ENCODE data around the gene CBLL2.

DNA sequence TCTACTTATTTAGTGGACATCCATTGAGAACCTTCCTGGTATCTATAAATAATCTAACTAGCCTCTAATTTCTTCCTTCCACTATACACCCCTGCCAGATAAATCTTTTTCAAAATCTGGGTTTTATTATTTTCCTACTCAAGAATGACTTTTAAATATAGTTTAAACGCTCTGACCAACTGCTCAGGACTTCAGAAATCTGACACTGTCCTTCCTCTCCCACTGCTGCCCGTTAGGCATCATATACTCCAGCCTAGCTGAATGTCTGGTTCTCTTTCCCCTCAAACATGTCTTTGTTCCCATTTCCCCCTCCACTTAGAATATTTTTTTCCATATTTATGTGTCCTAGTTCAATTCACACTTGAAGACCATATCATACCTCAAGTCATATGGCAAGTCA lies 35.2 kb upstream of the CBLL2 start:
- TF ChIP-seq POLR2A (IDR thresholded peaks at IDR 0.05; ENCODE audit: low read depth, low read length) (no peak), FOS (IDR thresholded peaks at IDR 0.05; ENCODE audit: borderline replicate concordance, insufficient read depth, low read length) (no peak), MAX (IDR thresholded peaks at IDR 0.05; ENCODE audit: insufficient read depth, insufficient read length) (no peak), MYC (IDR thresholded peaks at IDR 0.05; ENCODE audit: low read depth, low read length) (no peak), POLR2AphosphoS5 (IDR thresholded peaks at IDR 0.05; ENCODE audit: insufficient read depth, low read depth, low read length) (no peak), JUN (IDR thresholded peaks at IDR 0.05; ENCODE audit: borderline replicate concordance, insufficient read depth, insufficient read length, low read depth) (no peak), EZH2 (IDR thresholded peaks at IDR 0.05; ENCODE audit: borderline replicate concordance, low read depth, low read length, severe bottlenecking) (no peak)
- TF ChIP-seq, protein P1, sequence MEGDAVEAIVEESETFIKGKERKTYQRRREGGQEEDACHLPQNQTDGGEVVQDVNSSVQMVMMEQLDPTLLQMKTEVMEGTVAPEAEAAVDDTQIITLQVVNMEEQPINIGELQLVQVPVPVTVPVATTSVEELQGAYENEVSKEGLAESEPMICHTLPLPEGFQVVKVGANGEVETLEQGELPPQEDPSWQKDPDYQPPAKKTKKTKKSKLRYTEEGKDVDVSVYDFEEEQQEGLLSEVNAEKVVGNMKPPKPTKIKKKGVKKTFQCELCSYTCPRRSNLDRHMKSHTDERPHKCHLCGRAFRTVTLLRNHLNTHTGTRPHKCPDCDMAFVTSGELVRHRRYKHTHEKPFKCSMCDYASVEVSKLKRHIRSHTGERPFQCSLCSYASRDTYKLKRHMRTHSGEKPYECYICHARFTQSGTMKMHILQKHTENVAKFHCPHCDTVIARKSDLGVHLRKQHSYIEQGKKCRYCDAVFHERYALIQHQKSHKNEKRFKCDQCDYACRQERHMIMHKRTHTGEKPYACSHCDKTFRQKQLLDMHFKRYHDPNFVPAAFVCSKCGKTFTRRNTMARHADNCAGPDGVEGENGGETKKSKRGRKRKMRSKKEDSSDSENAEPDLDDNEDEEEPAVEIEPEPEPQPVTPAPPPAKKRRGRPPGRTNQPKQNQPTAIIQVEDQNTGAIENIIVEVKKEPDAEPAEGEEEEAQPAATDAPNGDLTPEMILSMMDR (IDR thresholded peaks at IDR 0.05; ENCODE audit: extremely low read depth in 1 of 2, insufficient read depth in 1 of 2, low read depth in 1 of 2, low read length in 2 of 2): no peak

Data from endothelial cell of umbilical vein (primary cell).